ELF-1 (cell line): ENCODE results near the gene PDIA2.

Experiments
- DNase-seq: peaks from one replicate; pipeline ENCODE4 v3.0.0-alpha.2; 2016; ENCODE audit warnings: low read depth, low spot score

Gene PDIA2

DNA sequence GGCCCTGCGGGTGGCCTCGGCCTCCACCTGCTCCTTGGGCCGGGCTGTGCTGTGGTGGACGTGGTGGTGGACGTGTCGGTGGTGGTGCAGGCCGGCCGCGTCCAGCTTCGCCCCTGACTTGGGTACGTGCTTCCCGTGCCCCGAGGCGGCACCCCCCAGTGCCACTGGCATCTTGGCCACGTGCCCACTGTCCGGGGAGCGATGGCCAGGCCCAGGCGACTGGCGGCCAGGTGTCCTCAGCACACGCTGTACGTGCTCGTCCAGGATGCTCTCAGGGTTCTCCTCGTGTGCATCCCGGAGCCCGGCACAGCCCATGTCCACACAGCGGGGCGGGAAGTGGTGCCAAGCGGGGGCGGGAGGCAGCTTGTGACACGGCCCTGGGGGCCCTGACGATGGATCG lies 14.9 kb downstream of the PDIA2 start:
- DNase-seq = no peak

DNA sequence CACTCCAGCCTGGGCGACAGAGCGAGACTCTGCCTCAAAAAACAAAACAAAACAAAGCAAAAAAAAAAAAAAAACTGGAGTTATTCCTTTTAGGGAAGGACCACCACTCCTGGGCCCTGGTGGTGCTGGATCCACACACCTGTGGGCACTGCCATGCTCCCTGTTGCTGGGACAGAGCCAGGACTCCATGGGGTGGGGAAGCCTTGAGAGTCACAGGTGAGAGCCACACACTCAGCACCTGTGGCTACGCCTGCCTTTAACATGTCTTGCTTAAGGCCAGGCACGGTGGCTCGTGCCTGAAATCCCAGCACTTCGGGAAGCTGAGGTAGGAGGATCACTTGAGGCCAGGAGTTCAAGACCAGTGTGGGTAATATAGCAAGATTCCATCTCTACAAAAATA lies 18.3 kb downstream of the PDIA2 start:
- no peak for DNase-seq

DNA sequence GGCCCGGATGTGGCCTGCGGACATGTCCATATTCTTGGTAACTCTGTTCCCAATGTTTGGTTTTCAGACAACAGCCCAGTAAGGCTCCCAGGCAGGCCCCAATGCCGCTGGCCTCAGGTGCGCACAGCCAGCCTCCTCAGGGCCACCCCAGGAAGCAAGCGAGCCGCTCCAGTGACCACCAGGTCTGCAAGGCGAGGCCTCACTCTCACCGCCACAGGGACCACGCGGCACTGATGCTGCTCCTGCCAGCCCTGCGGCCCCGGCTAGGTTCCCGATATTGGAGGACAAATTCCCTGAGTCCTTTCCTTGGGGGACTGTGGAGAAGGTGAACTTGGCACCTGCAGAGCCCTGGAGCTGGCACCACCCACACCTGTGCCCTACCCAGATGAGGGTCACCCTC lies 19.0 kb downstream of the PDIA2 start:
- no peak for DNase-seq

DNA sequence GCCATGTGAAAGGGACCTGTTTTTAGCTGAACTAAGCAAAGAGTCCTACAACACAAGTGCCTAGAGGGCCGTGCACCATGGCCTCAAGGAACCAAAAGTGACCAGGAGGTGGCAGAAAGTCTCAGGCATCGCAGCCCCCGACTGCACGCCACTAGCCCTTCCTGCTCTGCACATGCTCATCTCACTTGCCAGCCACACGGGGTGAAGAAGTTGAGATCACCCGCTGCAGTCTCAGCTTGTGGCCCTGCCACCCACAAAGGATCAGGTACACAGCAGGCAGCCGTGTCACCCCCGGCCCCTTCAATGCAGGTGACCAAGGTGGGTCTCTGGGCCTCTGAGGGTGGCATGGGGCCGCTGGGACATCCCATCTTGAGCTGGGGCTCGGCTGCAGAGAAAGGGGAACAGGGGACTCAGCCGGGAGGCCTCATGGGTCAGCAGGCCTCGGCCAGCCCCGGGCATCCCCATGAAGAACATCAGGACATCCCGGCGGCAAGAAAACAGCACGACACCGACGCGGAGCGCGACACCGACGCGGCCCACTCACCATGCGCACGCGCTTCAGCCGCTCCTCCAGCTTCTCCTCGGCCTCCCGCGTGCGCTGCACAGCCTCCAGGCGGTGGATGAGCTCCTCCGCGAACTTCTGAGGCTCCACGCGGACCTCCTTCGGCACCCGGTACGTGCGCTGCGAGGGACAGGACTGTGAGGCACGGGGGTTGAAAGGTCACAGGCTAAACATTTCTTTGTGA lies 21.0 kb downstream of the PDIA2 start:
- peak; percentile 17 for DNase-seq

DNA sequence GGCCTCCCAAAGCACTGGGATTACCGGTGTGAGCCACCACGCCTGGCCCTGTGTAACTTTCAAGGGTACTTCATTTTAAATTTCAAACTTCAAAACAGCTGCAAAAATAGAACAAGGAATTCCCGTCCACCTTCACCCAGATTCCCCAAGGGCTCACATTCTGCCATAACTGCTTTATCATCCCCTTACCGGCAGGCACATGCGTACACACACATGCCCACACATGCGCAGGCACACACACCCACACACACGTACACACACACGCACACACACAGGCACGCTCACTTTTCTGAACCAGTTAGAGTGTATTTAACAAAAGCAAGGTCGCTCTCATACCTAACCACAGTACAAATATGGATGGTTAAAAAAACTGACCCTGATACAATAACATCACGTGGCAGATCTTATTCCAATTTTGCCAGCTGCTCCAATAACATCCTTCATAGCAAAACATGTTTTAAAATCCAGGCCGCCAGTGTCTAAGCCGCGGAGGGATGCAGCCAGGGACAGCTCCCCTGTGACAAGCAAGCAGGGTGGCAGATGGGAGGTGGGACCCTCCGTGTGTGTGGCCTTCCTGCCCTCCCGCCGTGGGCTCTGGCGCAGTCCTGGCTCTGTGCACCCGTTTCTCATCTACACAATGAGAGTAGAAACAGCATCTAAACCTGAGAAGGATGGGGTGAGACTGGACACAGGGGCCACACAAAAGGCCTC lies 23.1 kb downstream of the PDIA2 start:
- DNase-seq = no peak

DNA sequence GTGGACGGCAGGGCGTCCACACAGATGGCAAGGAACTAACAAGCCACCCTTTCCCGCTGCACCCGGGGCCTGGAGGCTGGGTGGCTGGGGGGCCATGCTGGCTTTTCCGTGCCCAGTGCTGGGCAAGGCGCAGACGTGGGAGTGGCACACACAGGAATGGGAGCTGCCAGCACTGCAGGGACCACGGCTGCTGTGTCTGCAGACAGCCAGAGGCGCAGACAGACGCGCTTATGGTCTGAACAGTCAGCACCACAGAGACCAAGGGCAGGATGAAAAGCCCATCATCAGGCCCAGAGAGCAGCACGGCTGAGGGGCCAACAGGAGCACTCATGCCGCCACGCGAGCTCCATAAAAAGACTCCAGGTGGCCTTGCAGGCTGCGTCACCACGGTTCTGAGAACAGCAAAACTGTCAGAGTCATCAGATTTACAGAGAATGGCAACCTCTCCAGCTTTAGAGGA lies 24.0 kb downstream of the PDIA2 start:
- no peak for DNase-seq

DNA sequence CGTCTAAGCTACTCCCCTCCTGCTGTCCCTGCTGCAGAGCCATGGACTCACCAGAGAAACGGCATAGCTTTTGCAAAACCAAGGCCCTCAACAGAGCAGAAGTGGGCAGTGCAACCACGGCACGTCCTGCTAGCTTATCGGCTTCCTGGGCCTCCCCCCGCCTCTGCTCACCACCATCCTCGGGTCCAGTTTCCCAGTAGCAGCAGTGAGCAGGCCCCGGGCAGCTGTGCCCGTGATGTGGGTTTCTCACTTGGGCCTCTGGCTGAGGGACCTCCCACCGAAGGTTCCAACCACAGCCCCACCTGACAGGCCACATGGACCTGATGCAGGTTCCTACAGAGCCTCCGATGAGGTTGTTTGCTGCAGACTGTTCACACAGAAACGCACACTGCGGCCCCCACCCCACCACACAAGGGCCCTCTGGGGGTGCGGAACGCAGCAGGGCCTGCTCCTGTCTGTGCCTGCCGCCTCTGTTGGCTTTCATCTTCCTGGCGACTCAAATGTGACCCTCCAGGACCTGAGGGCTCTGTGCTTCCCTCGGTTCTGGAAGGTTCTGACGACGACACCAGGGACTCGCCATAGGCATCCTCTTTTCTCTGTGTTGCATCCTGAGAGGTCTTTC lies 24.8 kb downstream of the PDIA2 start:
- DNase-seq = no peak

DNA sequence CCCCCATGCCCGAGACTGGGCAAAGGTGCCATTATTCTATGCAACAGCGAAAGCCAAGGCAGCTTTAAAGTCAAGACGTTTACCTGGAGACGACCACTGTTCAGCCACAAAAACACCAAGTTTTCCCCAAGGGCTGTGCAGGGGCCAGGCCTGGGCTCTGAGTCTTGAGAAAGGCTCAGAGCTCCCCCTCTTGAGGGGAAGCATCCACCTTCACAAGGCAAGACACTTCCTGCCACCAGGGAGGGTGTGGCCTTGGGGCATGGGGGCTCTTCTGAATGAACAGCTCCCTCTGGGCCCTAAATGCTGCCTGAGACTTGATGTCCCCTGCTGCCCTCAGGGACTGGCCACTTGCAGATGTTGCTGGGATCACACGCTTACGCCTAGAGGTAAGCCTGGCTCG lies 26.5 kb downstream of the PDIA2 start:
- peak; percentile 37 for DNase-seq

DNA sequence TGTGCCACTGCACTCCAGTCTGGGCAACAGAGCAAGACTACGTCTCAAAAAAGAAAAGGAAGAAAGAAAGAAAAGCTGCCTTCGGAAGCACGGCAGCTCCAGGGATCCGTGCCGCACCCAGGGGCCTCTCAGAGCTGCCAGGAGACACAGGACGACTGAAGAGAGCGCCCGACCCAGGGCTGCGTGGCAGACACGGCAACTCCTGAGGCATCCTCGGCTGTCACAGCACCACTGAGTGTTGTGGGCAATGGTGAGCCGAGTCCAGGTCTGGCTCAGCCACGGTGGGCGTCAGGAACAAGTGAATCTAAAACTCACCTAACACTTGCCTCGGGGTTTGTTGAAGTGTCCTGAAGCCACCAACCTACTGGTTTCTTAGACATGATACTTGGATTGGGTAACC lies 28.8 kb downstream of the PDIA2 start:
- no peak for DNase-seq

DNA sequence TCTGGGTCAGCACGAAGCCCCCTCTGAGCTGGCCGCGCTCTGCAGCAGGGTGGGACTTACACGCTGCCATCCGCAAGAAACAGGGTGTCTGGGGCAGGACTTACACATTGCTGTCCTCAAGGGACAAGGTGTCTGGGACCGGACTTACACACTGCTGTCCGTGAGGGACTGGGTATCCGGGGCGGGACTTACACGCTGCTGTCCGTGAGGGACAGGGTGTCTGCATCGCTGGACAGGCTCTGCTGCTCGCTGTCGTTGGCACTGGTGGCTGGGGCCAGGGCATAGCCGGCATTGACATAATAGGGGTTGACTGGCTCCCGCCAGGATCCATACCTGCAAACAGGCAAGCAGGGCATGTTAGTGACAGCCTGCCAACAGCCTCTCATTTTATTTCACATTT lies 31.4 kb downstream of the PDIA2 start:
- no peak for DNase-seq

DNA sequence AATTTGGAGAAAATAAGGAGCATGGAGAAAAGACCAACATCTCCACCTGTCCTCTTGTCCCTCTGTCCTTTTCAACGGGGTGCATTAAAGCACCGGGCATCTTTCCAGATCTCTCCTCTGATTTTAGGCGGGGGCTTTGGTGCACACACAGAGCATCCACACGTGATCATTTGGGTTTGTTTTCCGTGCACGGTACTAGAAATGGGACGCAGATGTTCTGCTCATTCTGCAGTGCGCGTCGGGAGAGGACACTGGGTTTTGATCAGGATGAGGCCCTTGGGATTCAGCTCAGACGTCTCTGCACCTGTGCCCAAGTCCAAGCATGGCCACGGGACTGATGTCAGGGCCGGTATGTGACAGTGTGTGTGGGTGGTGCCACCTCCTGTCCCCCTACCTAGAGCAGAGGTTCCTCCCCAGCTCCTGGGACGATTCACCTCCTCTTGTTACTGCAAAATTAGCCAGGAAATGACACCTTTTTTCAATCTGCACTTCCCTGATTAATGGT lies 31.9 kb downstream of the PDIA2 start:
- no peak for DNase-seq

DNA sequence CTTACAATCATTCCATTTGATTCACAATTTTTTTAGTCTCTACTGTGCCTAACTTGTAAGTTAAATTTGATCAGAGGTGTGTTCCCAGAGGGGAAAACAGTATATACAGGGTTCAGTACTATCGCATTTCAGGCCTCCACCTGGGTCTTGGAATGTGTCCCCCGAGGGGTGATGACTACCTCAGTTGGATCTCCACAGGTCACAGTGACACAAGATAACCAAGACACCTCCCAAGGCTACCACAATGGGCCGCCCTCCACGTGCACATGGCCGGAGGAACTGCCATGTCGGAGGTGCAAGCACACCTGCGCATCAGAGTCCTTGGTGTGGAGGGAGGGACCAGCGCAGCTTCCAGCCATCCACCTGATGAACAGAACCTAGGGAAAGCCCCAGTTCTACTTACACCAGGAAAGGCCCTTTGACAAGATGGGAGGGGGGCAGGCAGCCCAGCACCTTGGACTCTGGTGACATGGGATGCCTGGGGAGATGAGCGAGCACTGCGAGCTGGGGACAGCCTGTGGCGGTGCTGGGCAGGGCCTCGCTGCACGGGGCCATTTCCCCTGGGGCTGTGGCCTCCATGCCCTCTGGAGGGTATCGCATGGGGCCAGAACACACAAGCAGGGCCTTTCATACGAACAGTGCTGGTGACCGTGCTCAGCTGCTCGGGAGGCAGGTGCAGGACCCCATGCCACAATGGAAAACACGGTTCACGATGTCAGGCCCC lies 33.9 kb downstream of the PDIA2 start:
- peak; percentile 43 for DNase-seq

DNA sequence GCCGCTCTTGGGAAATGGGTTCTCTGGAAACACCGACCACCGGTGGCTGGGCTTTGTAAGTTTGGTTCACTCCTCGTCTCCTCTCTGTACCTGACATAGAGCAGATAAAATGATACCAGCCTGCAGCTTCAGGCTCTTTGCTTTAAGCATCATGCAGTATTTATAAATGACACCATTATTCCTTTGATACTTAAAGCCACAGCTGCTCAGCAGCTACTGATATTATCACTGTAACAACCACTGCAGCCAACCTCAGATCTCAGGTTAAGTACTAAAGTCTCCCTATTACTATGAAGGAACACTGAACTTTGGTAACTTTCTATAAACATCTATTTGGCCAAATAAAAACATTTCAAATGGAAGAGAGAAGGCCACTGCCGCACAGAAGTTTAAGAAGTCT lies 34.6 kb downstream of the PDIA2 start:
- no peak for DNase-seq

DNA sequence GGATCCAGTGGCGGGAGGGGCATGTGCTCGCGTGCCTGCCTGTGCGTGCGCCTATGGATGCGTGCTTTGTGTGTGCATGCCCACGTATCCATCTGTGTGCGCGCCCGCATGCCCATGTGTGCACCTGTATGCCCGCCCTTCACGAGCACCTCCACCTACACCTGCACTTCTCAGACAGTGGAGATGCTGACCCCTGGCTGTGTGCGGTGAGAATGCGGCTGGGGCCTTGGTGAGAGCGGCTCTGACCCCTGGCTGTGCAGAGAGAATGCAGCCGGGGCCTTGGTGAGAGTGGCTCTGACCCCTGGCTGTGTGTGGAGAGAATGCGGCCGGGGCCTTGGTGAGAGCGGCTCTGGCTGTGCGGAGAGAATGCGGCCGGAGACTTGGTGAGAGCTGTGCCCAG lies 35.7 kb downstream of the PDIA2 start:
- peak; percentile 90 for DNase-seq

DNA sequence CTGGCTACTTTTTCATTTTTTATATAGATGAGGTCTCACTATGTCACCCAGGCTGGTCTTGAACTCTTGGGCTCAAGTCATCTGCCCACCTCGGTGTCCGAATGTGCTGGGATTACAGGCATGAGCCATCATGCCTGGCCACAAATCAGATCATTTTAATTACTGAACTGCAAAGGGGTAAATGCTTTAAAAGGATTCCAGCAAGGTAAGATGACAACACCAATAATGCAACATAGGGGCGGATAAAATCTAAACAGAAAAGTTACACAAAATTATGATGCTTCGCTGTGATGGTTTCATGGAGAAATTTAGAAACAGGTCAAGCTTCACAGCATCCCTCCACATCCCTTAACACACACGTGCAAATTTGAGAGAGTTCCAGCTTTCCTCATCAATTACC lies 37.2 kb downstream of the PDIA2 start:
- DNase-seq = no peak

DNA sequence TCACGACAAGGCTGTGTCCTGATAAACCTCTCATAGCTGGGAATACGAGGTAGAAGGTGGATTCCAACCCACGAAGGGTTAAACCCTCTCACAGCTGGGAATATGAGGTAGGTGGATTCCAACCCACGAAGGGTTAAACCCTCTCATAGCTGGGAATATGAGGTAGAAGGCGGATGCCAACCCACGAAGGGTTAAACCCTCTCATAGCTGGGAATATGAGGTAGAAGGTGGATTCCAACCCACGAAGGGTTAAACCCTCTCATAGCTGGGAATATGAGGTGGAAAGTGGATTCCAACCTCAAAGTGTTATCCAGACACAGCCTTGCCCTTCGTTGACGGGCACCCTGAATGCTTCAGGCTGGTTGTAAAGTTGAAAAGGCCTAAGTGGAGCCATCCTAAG lies 38.6 kb downstream of the PDIA2 start:
- no peak for DNase-seq

DNA sequence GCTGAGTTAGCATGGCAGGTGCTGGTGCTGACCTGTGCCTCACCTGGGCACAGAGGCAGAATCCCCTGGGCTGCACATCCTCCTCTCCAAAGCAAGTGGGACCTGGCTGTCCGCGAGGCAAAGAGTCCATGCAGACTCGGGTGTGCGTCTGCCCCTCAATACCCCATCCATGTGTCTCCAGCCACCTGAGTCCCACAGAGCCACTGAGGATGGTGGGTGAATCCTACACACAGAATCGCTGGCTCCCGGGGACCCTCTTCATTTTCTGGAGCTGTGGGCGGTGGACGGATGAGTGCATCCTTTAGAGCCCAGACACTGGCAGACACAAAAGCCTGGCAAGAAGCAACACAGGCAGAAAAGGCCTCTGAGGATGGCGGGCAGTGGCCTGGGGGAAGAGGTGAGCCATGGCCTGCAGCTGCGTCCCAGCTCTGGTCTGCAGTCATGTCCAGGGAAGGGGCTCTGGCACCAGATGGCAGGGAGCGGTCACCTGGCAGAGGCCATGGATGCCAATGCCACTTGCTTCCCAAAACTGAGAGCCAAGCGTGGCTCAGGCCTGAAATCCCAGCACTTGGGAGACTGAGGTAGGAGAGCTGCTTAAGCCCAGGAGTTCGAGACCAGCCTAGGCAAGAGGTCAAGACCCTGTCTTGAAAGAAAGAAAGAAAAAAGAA lies 39.6 kb downstream of the PDIA2 start:
- no peak for DNase-seq

DNA sequence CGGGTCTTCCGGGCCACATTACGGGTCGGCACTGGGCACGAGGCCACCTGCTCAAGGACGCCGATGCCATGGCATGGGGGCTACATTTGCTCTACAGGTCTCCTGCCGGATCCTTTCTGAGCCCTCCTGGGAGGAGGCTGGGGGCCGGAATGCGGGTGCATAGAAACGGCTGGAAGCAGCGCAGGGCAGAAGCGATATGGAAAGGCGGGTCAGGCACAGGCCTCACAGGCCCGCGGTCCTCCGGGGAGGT lies 41.2 kb downstream of the PDIA2 start:
- DNase-seq = no peak

DNA sequence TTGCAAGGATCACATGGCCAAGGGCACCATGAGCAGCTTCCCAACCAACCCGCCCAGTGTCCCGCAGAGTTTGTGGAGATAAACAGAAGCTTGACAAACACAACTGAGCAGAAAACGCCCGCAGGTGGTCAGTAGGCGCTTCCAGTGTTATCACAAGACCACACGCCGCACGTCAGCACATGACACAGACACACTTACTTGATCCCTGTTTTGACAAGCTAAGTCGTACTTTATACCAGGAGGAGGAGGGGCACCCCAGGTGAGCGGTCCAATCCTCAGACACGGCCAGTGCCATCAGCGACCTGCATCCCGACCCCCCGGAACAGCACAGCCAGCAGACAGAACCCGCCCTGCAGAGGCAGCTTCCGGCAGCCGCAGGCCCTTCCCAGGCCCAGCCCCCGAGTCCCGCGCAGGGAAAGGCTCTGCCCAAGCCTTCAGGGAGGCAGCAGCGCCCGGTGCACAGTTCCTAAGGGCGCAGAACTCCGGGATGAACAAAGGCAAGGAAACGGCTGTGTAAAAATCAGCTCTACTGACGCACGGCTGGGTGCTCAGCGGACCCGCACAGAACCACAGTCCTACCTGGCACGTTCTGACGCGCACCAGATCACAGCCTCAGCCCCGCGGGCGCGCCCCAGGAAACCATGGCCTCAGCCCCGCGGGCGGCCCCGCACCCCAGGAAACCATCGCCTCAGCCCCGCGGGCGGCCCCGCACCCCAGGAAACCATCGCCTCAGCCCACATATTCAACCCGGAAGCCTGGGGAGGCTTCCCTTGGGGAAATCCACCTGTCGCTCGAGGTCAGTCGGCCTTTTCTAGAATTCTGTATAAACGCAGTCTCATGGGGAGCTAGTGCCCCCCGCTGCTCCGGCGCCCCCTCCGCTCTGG lies 41.7 kb downstream of the PDIA2 start:
- DNase-seq = peak; percentile 59

DNA sequence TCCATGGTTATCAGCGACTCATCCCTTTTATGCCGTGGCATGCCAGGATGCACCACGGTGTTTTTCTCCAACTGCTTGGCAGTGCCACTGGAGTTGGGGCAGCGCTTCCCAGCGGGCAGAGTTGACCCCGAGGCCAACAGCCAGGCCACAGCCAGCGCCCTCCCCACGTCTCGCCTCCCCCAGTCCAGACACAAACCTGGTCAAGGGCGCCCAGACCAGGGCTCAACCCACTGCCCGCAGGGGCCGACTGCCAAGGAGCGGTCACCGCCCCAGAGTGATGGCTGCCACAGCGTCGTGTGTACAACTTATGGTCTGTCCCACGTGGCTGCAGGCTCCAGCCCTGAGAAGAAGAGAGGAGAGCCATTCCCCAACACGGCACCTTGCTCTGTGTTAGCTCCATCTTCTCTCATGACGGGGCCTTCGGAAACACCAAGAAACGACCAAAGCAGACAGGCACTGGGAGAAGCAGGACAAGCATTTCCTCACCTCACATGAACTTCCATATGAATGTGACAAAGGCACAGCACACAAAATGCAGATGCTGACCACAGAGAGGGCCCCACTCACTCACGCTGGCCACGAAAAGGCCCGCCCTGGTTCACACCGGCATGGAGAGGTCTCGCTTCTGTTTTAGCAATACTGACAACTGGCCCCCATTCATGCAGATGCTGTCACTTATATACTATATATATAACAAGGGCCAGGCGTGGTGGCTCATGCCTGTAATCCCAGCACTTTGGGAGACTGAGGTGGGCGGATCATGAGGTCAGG lies 42.6 kb downstream of the PDIA2 start:
- no peak for DNase-seq
